NCI-H524 (cell line): ENCODE measurements around the gene WDR27.
"Not testable (repeated sequence)": the region's sequence is repeated elsewhere in the genome, so short reads cannot be mapped to it uniquely, and the experiment has no call there.

Experiments used
- DNase-seq, 2 experiments: peaks; one replicate each; lab custom pipeline; 2025; lab: John Stamatoyannopoulos, UW

The WDR27 gene

DNA sequence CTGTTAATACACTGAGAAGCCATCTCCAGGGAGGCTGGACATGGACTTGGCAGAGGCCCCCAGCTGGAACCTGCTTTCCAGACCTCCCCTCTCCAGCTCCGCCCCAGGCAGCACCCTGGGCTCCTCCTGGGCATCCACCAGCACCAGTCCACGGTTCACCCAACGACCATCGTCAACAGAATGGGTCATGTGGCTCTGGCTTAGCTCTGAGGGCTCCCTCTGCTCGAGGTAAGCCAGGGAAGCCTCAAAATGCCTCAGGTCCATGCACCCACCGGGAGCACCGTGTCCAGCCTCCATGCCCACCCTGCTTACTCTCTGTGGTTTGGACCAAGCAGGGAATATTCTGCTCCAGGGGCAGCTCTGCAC, 40.5 kb downstream of the WDR27 start:
- DNase-seq: no peak

DNA sequence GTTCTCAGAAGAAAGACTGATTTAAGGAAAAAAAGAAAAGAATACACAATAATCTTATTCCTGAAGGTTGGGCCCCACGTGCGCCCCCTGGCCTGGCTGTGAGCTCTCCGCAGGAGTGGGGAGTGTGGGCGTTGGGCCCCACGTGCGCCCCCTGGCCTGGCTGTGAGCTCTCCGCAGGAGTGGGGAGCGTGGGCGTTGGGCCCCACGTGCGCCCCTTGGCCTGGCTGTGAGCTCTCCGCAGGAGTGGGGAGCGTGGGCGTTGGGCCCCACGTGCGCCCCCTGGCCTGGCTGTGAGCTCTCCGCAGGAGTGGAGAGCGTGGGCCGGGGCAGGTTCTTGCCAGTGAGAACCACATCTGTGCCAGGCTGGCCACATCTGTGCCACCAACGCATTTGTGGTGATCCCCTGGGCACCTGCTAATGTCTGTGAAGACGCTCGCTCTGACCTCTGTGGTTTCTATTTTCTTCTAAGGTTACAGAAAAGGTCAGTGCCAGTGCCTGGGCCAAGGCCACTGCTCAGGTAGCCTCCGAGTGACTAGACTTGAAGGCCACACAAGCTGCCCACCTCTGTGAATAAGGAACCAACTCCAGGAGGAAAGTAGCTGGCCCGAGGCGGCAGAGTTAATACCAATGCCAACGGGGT, 41.0 kb downstream of the WDR27 start:
- DNase-seq: no peak

DNA sequence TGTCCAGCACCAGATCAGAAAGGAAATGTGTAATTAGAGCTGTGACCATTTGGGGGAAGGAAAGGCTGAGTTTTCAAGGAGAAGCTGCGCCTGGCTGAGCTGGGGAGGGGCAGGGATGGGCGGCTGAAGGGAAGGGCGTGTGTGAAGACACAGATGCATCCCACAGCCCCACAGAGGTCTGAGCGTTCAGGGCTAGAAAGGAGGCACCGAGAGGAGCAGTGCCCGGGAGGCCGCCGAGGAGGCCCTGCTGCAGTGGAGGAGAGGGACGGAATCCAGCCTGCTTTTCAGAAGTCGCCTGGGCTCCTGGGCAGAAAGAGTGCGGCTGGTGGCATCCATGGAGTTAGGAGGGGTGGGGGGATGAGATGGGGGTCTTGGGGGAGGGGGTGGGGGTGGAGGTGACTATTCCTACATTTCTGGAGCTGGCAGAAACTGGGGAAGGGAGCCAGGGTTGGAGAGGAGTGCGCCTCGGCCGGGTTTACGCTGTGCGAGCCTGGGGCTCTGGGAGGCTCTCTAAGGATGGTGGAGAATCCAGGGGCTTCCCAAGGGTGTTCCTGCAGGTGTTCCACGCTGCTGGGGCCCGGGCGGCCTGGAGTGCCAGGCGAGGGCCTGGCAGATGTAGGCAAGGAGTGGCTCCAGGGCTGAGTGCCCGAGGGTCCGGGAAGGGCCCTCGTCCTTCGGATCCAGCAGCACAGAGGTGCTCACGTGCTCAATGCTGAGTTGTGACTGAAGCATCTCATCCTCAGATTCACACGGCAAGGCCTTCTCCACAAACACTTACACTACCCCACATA, 41.8 kb downstream of the WDR27 start:
- DNase-seq: no peak

DNA sequence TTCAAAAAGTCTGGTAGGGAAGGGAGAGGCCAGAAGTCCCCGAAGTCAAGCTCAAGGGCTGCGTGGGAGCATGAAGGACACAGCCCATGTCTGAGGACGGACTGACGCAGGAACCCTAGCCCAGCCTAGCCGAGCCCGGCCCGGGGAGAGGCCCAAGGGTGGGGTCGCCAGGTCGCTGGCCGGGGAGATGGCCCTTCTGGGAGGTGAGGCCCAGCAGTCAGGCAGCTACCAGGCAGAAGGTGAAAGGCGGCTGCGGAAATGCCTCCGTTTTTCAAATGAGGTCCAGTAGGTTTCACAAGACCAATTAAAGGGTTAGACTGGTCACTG, 44.6 kb downstream of the WDR27 start:
- no peak for DNase-seq

DNA sequence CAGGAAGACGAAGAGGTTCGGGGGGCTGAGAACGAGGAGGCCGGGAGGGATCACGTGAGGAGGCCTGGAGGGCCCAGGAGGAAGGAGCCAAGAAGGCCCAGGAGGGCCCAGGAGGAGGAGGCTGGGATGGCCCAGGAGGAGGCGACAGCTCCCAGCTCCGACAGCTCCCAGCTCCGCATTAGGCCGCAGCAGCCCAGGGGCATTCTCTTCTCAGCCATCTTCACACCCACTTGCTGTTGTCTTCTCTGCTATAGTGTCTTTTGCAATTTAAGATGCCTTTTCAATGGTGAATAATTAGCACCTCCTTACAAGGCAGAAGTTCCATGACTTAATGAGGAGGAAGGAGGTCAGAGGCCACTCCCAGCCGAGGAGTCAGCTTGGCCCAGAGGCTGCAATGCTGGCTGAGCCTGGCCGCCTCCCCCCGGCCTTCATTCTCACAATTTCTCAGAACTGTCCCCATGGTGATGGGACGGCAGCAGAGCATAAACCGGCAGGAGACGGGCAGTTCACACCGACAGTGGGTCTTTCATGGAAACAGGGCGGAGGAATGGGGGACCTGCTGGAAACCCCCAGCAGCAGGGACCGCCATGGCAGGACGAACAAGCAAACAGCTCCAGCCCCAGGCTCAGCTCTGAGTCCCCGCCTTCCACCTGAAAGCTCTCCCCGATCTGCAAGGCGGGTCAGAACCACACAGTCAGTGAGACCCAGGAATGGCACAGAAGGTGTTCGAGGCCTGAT, 45.1 kb downstream of the WDR27 start:
- DNase-seq: no peak

- no peak for DNase-seq
These were observed 47.0 kb downstream of the WDR27 start for GRCh38 chr6:169654598-169655391.

GRCh38 chr6:169653691-169654090, 48.1 kb downstream of the WDR27 start:
- DNase-seq: no peak

DNA sequence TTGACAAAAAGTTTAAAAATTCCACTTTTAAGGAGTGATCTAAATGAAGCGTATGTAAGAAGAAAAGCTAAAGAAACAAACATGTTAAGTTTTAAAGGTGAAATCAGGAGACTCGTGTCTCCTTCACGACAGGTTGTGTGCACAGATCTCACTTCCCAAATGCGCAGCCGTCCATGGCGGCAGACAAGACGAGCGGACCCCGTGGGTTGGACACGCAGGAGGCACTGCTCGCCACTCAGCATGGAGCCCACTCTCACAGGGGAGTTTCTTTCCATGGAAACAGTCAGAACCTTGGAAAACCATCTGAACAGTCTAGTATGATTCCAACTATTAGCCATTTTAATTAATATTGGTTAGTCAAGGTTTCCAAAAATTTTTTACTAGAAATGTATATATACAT, 48.9 kb downstream of the WDR27 start:
- no peak for DNase-seq

GRCh38 chr6:169651498-169651897, 50.3 kb downstream of the WDR27 start:
- no peak for DNase-seq

GRCh38 chr6:169650959-169651292, 50.9 kb downstream of the WDR27 start:
- DNase-seq: no peak

- DNase-seq: no peak
These were observed 51.4 kb downstream of the WDR27 start for GRCh38 chr6:169650241-169650958.

DNA sequence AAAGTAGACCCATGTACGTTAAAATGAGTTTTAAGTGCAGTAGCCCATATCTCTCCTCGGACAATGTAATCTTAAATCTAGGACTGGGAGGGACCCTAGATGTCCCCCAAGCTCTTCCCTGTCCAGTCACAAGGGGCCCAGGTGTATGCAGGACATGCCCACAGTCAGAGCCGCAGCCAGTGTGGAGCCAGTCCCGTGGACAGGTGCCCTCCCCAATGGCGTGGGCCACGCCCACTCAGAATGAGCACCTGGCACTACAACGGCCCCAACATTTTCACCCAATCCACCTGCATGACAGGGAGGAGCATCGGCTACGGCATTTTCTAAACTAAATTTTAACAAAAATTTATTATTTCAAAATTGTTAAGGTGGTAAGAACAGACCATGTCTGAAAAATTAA, 53.2 kb downstream of the WDR27 start:
- no peak for DNase-seq

- no peak for DNase-seq
These were observed 53.7 kb downstream of the WDR27 start for GRCh38 chr6:169648092-169648491.

DNA sequence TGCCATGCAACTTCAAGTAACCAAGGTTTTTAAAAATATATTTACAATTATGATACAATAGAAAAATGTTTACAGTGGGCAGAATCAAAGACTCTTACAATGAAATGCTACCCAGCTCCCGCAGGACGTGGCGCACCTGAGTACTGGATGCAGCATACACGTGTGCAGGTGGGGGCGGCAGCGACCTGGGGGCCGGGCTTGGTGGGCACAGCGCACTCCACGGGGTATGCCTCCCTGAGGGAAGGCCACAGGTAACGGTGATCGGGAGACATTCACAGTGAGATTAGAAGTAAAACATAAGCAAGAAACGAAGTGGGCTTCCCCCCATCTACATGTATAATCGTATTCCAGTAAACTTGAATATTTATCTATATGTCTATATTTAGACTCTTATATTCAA, 54.2 kb downstream of the WDR27 start:
- DNase-seq: no peak

DNA sequence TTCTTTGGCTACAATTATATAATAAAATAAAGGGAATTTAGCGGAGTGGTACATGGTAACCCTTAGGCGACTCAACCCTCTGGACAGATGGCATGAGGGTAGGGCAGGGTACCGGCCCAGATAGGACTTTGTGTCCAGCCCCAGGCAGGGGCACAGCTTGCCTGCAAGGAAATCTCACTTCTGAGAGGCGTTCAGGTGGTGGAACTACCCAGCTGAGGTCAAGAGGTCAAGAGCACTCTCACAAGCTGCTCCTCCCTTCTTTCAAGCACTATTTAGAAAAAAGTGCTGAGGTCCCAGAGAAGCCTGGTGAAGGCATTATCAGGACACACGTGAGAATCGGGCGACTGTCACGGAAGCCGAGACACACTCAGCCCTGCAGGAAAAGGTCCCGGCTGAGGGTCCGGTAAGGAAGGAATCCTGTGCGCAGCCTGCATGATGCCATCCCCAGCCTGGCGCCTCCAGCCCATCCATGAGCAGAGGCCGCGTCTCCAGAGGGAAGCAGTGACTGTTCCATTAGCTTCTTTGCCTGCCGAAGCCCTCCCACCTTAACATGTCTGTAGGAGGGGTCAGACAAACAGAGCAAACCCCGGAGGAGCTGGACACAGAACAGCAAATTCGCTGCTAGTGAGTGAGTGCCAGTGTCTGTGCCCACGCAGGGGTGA, 54.8 kb downstream of the WDR27 start:
- peak in 1 of 2 experiments; percentile 19 for DNase-seq

DNA sequence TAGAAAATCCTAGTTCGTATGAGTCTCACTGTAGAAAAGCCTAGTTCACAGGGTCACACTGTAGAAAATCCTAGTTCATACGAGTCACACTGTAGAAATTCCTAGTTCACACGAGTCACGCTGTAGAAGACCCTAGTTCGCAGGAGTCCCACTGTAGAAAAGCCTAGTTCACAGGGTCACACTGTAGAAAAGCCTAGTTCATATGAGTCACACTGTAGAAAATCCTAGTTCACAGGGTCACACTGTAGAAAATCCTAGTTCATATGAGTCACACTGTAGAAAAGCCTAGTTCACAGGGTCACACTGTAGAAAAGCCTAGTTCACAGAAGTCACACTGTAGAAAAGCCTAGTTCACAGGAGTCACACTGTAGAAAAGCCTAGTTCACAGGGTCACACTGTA, 56.4 kb downstream of the WDR27 start:
- DNase-seq: not testable (repeated sequence)

DNA sequence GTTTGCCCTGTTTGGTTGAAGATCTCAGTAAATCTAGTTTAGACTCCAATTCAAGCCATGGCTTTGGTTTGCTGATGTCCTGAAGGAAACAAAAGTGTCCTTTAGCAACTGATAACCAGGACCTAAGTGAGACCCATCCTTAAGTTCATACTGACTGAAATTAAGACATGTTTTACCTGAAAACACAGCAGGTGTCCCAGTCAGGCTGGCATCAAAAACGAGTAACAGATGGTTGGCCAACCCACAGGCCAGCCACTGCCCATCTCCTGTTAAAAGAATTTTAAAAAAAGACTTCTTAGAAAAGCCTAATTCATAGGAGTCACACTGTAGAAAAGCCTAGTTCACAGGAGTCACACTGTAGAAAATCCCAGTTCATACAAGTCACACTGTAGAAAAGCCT, 58.3 kb downstream of the WDR27 start:
- DNase-seq: peak in 1 of 2 experiments; percentile 10

GRCh38 chr6:169642455-169642854, 59.4 kb downstream of the WDR27 start:
- no peak for DNase-seq

DNA sequence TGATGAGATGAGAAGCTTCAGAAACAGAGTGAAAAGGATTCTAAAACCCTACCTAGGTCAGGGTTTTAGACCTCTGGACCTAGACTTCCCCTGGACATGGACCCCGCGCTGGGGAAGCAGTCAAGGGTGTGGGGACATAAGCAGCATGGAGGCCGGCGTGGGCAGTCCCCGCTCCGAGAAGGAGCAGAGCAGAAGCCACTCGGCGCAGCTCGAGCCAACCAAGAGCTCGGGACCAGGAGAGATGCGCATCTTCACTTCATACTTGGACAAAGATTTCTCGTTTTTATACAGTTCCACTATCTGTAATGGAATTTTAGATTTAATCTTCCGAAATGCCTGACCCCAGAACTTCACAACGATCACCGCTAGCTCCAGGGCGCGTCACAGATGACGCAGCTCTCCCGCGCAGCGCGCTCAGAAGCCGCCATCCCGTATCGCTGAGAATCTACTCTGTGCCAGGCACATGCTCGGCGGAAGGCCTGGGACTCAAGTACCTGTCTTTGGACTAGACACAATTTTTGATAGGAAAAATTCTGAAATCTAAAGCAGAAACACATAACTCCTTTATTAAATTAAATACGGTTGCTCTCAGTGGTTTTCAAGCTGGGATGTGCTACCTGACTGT, 60.3 kb downstream of the WDR27 start:
- DNase-seq: no peak

DNA sequence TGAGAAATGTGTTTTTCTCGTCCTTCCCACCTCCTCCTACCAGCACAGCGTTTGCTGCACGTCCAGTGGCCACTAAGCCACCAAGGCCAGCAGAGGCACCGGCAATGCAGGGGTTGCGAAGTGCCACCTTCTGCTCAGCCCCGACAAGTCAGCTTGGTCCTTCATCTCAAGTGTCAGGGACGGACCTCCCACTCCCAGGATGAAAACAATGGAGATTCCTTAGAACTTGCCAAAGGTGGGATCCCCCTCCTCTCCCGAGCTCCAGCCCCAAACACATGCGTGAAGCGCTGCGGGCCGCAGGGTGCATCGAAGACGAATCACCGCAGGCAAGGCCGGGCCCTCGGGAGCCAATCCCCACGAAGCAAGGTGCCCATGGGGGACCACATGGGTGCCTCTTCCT, 60.8 kb downstream of the WDR27 start:
- no peak for DNase-seq

- no peak for DNase-seq
These were observed 61.4 kb downstream of the WDR27 start for GRCh38 chr6:169640351-169640852.
